T follicular helper cell (primary cell): Measurements from ENCODE around the gene RHEX.
"Not testable (repeated sequence)": the region's sequence is repeated elsewhere in the genome, so short reads cannot be mapped to it uniquely, and the experiment has no call there.

Experiments used
- DNase-seq: peaks from one replicate; pipeline ENCODE4 v3.0.0-alpha.2; 2020; ENCODE audit warnings: low read depth

The RHEX gene

DNA sequence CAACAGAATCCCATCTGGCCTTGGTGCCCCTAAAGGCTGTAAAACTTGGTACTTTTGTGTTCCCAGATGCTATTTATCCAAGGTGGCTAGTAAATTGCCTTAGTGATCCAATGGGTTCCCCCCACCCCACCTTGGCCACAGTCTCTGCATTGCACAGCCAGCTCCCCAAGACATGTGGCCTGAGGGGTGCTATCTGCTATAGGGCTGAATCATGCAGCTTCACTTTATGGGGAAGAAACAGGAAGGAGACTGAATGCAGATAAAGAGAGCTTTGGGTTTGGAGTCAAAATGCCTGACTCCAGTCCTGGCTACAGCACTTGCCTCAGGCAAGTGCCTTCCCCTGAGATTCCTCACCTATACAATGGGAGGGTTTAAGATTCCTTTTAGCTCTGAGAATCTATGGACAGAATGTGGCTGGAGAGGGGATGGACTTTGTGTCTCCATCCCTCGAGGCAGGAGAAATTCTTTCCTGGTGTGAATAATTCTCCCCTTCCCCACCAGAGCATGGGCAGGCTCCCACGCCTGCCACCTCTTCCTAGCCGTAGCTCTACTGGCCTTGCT, 6.5 kb downstream of the RHEX start:
- no peak for DNase-seq

DNA sequence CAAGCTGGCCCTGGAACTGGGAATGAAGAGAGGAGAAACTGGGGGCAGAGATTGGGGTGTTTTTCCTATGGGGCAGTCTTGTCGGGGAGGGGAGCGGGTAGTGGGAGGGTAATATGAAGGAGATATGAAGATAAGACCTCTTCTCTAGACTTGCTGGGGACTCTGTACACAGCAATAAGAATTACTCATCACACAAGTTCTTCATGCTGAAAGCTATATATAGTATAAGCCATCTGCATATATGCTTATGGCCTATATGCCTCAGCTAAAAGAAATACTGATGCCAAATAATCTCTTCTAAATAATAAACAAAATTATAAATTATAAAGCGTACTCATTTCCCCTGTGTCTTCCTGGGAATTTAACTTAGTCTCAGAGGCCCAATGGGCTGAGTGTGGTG, 7.9 kb downstream of the RHEX start:
- no peak for DNase-seq

DNA sequence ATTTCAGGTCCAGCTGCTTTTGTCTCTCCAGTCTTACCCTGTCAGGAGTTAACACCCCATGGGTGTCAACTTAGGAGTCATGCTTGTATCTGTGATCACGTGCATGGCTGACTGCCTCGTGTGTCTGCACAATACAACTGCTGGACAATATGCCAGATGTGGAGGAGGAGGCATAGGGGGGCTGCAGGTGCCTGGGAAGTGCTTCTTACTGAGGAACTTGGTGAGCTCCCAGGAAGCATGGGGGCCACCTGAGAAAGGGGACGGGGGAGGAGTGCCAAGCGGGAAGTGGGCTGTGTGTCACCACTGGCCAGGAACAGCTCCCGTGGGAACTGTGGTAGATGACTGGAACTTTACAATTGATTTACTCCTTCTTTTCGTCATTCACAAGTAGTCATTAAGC, 9.5 kb downstream of the RHEX start:
- DNase-seq = no peak

DNA sequence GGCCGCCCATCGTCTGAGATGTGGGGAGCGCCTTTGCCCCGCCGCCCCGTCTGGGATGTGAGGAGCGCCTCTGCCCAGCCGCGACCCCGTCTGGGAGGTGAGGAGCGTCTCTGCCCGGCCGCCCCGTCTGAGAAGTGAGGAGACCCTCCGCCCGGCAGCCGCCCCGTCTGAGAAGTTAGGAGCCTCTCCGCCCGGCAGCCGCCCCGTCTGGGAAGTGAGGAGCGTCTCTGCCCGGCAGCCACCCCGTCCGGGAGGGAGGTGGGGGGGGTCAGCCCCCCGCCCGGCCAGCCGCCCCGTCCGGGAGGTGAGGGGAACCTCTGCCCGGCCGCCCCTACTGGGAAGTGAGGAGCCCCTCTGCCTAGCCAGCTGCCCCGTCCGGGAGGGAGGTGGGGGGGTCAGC, 11.0 kb downstream of the RHEX start:
- not testable (repeated sequence) for DNase-seq

DNA sequence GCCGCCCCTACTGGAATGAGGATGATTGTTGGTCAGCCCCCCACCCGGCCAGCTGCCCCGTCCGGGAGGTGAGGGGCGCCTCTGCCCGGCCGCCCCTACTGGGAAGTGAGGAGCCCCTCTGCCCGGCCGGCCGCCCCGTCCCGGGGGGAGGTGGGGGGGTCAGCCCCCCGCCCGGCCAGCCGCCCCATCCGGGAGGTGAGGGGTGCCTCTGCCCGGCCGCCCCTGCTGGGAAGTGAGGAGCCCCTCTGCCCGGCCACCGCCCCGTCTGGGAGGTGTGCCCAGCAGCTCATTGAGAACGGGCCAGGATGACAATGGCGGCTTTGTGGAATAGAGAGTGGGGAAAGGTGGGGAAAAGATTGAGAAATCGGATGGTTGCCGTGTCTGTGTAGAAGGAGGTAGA, 11.5 kb downstream of the RHEX start:
- not testable (repeated sequence) for DNase-seq

DNA sequence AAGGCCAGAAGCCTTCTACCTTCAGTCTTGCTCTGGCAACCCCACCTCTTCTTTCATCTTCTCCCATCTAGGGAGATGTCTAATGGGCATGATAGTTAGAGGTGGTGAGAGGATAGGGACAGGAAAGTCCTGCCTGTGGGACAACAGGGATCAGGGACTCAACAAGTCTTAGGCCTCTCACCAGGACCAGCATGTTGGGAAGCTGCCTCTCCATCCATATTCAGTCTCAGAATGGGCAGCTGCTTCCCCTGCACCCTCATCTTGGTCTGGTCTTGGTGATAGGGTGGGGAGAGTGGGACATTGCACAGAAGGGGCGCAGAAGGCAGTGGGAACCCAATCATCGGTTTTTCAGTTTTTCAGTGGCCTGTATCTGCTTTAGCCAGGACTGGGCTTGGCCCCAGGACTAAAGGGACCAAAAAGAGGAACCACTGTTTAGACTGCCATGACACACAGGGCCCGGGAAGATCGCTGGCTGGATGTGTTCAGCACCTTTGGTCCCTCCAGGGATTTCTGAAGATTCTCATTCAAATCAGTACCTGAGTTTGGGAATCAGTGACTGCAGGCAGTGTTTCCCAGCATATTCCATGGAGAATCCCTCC, 12.7 kb downstream of the RHEX start:
- DNase-seq = no peak

DNA sequence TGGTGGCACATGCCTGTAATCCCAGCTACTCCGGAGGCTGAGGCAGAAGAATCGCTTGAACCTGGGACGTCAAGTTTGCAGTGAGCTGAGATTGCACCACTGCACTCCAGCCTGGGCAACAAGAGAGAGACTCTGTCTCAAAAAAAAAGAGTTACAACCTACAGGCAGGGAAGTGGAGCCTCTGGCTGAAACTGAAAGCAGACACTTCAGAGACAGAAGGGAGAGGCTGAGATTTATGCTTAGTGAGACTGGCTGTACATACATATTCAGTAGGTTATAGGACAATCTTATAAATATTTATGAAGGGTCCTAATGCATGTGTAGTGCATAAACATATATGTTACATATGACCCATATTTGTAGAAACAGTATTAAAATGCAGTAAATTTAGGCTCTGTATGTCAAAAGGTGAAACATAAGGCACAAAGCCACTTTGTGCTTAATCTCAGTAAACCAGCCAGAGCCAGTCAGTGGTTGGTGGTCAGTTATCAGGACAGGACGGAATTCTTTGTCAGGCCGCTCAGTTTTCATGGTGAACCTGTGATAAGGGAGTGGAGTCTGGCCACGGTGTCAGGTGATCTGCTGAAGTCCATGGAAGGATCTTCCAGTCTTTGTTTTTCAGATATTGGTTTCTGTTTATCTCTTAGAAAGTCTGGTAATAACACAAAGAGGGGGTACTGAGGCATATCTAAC, 13.7 kb downstream of the RHEX start:
- no peak for DNase-seq

DNA sequence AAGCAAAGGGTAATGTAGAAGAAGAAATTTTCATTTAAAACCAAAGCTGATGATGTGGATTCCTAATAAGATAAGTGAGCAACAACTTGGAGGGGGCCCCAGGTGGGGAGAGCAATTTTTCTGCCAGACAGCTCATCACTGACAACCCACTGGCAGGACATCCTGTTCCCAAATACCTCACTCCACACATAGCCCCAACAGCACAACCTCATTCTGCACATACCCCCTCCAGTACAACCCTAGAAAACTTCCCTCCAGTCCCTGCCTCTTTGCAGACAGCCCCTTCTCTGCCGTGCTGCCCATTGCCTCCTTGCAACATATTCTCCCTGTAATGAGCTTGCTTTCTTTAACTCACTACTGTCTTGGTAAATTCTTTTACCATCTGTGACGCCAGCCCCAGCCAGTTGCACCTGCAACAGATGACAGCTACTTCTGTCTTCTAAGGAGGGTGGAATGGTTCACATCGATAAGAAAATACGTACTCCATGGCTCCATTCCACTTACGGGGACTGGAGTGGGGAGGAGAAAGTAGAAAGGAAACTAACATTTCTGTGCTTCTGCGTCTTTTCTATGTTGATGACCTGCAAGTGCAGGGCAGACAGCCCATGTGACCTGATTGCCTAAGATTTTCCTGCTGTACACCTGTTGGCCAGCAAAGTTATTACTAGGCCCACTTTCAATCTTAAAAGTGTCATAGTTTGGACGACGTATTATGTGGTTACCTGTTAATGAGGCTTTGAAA, 14.7 kb downstream of the RHEX start:
- DNase-seq = no peak

DNA sequence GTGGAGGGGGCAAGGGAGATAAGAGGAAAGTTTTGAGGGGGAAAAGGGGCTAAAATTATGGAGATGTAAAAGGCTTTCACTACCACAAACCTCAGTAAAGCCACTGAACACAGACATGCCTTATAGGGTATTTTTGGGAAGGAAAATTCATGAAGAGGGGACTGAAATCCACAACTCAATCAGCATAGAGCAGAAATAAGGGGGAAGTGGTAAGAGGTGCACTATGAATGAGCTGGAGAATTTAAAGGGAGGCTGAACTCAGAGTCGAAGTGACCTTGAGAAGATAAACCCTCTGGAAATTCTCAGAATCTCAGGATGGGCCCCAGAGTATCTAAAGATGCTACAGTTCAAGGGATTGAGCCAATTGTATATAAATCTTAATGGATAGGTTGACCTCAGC, 15.3 kb downstream of the RHEX start:
- no peak for DNase-seq

DNA sequence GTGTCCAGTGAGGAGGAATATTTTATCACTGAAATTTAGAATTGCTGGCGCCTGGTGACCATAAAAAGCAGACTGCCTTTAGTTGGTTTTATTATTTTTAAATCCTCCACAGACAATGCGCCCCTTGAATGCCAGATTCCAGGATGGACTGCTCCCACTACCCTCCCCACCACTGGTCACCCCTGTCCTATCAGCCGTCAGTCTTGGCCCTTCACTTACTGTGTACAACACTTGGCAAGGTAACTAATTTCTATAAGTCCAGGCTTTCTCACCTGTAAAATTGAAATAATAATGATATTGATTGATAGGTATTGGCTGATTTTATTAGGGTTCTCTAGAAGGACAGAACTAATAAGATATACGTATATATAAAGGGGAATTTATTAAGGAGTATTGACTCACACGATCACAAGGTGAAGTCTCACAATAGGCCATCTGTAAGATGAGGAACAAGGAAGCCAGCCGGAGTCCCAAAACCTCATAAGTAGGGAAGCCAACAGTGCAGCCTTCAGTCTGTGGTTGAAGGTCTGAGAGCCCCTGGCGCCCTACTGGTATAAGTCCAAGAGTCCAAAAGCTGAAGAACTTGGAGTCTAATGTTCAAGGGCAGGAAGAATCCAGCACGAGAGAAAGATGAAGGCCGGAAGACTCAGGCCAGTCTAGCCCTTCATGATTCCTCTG, 17.8 kb downstream of the RHEX start:
- DNase-seq = no peak

DNA sequence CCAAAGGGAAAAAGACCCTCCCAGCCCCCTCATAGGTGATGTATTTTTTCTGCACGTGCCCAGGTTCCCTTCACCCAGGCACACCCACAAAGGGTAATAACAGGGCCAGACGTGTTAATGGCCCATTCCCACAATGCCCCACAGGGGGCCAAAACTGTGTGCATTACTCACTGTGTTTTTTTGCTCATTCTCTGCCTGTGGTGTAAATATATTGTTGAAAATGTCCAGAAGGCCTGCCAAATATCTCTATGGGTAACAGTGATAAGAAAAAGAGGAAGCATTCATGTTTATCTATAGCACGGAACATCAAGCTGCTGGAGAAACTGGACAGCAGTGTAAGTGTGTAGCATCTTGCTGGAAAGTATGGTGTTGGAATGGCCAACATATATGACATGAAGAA, 21.9 kb downstream of the RHEX start:
- DNase-seq = no peak

DNA sequence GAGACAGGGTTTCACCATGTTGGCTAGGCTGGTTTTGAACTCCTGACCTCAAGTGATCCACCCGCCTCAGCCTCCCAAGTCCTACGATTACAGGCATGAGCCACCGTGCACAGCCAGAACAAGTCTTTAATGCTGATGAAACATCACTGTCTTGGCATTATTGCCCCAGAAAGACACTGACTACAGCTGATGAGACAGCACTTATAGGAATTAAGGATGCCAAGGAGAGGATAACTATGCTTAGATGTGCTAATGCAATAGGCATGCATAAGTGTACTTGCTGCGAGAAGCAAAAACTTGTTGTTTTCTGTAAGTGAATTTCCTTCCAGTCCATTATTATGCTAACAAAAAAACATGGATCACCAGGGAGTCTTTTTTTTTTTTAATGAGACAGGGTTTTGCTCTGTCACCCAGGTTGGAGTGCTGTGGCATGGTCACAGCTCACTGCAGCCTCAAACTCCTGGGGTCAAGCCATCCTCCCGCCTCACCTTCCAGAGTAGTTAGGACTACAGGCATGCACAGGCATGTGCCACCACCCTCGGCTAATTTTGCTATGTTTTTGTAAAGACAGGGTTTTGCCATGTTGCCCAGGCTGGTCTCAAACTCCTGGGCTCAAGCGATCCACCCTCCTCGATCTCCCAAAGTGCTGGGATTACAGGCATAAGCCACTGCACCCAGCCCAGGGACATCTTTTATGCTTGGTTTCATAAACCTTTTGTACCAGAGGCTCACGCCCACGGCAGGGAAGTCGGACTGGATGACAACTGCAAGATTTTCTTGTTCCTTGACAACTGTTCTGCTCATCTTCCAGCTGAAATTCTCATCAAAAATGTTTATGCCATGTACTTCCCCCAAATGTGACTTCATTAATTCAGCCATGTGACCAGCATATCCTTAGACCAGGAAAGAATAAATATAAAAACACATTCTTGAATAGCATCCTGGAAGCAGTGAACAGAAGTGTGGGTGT, 23.1 kb downstream of the RHEX start:
- no peak for DNase-seq

DNA sequence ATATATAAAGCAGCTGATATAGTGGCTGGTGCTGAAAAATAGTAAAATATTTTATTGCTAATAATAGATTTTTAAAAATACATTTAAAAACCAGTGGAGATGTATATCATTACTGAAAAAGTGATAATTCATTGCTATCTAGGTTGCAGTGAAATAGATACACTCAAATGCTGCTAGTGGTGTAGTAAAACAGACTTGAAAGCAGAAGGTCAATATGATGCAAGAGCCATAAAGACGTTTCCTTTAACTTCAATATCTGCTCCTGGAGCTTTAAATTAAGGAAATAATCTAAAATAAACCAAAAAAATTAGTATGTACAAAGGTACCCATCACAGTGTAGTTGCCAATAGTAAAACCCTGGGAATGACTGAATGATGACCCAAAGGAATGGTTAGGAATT, 26.2 kb downstream of the RHEX start:
- DNase-seq = no peak

DNA sequence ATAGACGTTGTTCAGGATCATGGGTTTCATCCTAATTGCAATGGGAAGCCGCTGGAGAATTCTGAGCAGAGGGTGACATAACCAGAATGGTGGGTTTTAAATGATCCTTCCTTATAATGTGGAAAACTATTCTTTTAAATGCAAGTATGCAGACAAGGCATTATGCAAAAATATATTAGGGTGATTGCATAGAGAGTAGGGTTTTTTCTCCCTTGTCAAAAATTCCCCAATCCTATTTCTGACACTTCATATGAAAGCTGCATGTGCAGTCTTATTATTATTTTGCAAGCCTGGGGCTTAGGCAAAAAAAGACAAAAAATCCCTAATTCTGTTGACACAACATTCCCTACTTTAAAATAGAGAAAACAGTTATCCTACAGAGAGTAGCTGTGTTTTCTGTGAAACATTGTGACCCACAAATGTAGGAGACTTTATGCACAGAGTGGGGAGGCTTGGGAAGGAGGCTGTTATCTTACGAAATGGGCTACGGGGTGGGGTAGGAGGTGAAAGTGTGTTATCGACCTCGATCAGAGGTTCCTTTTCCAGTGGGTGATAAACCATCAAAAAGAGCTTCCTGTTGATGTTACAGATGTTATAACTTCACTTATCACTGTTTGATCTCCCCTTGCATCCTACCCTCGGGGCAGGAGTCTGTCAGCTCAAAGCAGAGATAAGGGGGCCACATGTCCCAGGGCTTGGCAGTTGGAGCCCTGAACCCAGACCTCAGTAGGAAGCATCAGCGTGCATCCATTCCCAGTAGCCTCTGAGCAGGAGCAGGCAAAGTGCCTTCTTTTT, 27.2 kb downstream of the RHEX start:
- no peak for DNase-seq

DNA sequence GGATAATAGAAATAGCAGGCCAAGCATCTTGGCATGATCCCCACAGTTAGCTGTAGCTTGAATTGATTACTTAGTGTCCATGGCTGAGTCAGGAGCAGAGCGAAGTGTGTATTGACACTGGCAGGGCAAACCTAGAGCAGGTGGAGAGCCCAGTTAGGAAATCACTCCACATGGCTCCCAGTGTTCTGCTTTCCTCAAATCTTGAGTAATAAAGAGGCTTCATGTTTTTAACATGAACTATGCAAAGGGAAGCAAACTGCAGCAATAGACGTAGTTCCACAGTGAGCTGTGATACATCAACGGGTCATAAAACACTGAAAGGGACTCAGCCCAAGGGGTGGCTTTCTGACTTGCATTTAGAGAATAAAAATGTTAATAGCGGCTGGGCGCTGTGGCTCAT, 28.9 kb downstream of the RHEX start:
- DNase-seq = no peak

DNA sequence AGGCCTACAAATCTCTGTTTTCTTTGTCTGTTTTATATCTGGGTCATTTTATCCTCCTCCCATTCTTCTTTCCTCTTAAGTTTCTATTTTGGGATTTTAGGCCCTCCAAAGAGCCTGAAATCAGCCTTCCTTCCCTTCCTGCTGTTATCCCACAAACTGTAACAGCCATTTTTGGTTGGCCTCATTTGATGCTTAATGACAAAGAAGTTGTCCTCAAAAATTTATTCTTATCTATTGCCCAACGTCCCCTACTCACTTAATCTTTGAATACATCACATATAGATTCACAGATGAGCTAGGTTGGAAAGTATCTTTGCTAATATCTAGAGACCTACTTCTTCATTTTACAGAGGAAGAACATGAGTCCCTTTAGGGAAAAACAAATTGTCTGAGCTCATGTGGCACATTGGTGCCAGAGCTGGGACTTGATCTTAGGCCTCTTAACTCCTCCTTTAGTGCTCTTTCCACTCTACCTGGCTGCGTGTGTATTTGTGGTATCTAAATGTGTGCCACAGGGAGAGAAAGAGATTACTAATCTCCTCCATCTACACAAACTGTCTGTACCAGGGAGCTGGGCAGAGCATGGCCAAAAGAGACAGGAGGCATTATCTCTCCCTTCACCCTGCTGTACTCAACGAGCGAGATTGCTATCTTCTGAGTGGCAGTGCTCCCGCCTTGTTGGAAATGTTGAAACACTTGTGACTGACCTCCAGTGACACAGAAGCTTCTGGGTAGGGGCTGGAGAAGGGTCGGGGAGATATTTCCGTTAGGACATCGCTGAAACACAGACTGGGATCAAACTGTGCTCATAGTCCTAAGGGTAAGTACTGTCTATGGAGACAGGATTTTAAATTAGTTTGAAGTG, 30.1 kb downstream of the RHEX start:
- DNase-seq = no peak

DNA sequence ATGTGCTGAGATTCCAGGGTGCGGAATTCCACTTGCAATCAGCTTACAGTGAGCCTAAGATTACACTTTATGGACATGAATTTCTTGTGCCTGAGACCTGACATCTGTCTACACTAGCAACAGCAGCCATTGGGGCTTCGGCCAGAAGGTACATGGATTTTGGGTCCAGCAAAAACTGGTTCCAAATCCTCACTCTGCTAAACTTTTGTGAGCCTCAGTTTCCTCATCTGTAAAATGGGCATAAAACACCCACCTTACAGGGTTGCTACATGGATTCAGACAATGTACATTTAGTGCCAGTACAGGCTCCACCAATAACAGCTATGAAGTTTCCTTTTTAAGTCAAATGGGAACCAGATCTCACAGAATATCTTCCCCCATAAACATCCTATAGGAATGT, 30.8 kb downstream of the RHEX start:
- DNase-seq = no peak

DNA sequence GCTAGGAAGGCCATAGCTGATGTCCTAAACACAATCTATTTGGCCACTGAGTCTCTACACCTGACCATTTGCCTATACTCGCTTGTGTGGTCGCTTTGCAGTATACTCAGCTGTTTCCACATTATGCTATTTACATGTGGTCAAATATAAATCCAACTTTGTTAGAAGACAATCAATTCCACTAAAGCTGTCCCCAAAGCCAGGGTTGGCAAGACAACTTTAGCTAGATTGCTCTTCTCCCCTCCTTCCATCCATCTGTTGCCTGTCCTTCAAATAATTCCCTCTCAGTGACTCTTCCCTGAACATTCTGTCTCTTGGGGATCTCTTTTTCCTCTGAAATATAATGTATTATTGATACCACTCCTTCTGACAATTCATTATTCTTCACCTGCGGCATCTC, 34.1 kb downstream of the RHEX start:
- no peak for DNase-seq

DNA sequence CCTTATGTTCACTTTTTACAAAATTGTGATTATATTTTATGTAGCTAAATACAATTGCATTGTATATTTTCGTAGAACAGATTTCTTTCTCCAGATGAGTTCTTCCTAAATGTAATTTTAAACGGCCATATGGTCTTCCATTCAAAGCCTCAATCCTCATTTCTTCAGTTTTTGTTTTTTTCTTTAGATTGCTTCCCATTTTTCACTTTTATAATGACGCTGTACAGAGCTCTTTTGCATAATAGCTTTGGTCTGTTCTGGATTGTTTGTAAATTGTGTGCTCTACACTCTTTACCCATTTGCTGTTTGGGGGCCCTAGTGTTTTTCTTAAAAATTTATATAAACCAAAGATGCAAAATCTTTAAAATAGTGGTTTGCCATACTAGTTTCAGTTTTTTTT, 36.4 kb downstream of the RHEX start:
- DNase-seq = no peak

DNA sequence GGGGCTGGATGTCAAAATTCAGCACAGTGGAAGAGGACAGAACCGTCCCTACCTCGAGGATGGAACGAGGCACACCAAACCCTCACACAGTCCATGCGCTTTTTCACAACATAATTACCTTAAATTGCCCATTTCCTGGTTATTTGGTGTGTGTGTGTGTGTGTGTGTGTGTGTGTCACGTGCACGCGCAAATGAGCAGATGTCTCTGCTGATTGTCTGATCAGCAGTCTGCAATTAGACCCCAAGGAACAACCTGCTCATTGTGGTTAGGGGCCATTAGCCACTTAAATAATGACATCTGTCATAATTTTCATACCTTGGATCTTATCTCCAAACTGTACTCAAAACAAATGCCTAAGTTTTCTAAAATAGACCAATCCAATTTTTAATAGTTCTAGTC, 41.1 kb downstream of the RHEX start:
- no peak for DNase-seq
